Peyer's patch (tissue), 4 donors: ENCODE data around the gene CHRNB2.

Source experiments
- CTCF ChIP-seq, 6 experiments: fragments of 450-650 bp in 4 of 6; fragments of 200-600 bp in 2 of 6; sonication (generic) in 1 of 6; IDR thresholded peaks; one replicate each; pipeline ENCODE4 v1.5.1; 2017 to 2019; ENCODE audit warnings: antibody characterized with exemption in 6 of 6, mild to moderate bottlenecking in 3 of 6, moderate library complexity in 1 of 6
- POLR2A ChIP-seq, 2 donors: fragments of 450-650 bp; IDR thresholded peaks; one replicate each; pipeline ENCODE4 v1.5.1; 2017; ENCODE audit warnings: antibody characterized with exemption in 2 of 2, mild to moderate bottlenecking in 2 of 2, moderate library complexity in 2 of 2

GRCh38 chr1:154621875-154622274 is 54.3 kb downstream of the CHRNB2 start:
- TF ChIP-seq CTCF (IDR thresholded peaks at IDR 0.05) = no peak
- no peak for TF ChIP-seq POLR2A (IDR thresholded peaks at IDR 0.05)
